GM06990 (cell line): ENCODE data around the gene ZNF433.
A peak's percentile ranks its signal among the peaks of the same experiment; 100 is the strongest.
"Not testable (repeated sequence)": the region's sequence is repeated elsewhere in the genome, so short reads cannot be mapped to it uniquely, and the experiment has no call there.

Source experiments
- DNase-seq: peaks from one replicate; pipeline ENCODE4 v3.0.0-alpha.2; 2011; ENCODE audit not compliant: insufficient read length; ENCODE audit errors: extremely low read depth
- H3K27me3 ChIP-seq: replicated peaks from 2 replicates; pipeline ENCODE4 v1.6.0; 2011; ENCODE audit warnings: low read length; ENCODE audit not compliant: control insufficient read depth, insufficient read depth
- H3K36me3 ChIP-seq: 2 replicates; pipeline ENCODE4 v1.5.1; 2011; ENCODE audit warnings: low read length; ENCODE audit not compliant: control insufficient read depth, insufficient read depth
- H3K4me3 ChIP-seq: replicated peaks from 2 replicates; pipeline ENCODE4 v1.5.1; 2011; ENCODE audit warnings: low read depth, mild to moderate bottlenecking, control low read depth, low read length
- CTCF ChIP-seq: IDR thresholded peaks from 2 replicates; pipeline ENCODE4 v1.5.1; 2011; ENCODE audit warnings: low read length, control low read depth, mild to moderate bottlenecking, inconsistent platforms; ENCODE audit not compliant: insufficient read depth, poor library complexity, severe bottlenecking

ZNF433 gene

GRCh38 chr19:12000152-12000981 is 35.1 kb downstream of the ZNF433 start:
- Histone ChIP-seq H3K36me3 (peaks cover 2% of the 10 kb centered on the region), H3K27me3 (no peaks in the 10 kb centered on the region), H3K4me3 (no peak overlapping the region; the same call in 1 of the 2 replicates)
- TF ChIP-seq CTCF, result peak; percentile 11
- peak; percentile 67 for DNase-seq

- no peak for TF ChIP-seq CTCF
- no peak for DNase-seq
- Histone ChIP-seq H3K27me3 (no peaks in the 10 kb centered on the region), H3K36me3 (no peaks in the 10 kb centered on the region; the same call in 1 of the 2 replicates), H3K4me3 (no peak overlapping the region)
These were observed 40.3 kb downstream of the ZNF433 start for GRCh38 chr19:11995174-11995573.

GRCh38 chr19:11991921-11992320 is 43.6 kb downstream of the ZNF433 start:
- DNase-seq, H3K36me3 ChIP-seq, H3K4me3 ChIP-seq, H3K27me3 ChIP-seq: not testable (repeated sequence)

- TF ChIP-seq CTCF, result no peak
- Histone ChIP-seq H3K36me3 (no peaks in the 10 kb centered on the region; the same call in 1 of the 2 replicates), H3K27me3 (no peaks in the 10 kb centered on the region), H3K4me3 (peak overlapping the region; percentile 91)
- no peak for DNase-seq
These were observed 46.4 kb downstream of the ZNF433 start for GRCh38 chr19:11989112-11989456.

- H3K36me3 ChIP-seq, result no peaks in the 10 kb centered on the region; the same call in 1 of the 2 replicates
These were observed 47.8 kb downstream of the ZNF433 start for GRCh38 chr19:11987405-11988281.

More at GRCh38 chr19:11987405-11988281, 47.8 kb downstream of the ZNF433 start:
- DNase-seq, result peak; percentile 89
- no peak for TF ChIP-seq CTCF
- no peaks in the 10 kb centered on the region for H3K27me3 ChIP-seq
- peak overlapping the region; percentile 91 for H3K4me3 ChIP-seq
